Lower lobe of right lung (tissue), 2 donors: Measurements from ENCODE around the gene DKK3. TPM values are rescaled to one million over a fixed set of nuclear protein-coding genes. Genes with fewer than 3 reads are reported as not detected.

Source experiments
- ATAC-seq, 2 donors: fragments of 200-7000 bp; cut with Tn5 transposase; one replicate each; pipeline ENCODE4 v1.9.1; 2020 to 2022; ENCODE audit warnings: mild to moderate bottlenecking in 2 of 2, moderate library complexity in 2 of 2
- DNase-seq: peaks from one replicate; pipeline ENCODE4 v3.0.0-alpha.2; 2020
- H3K27ac ChIP-seq: fragments of 200-600 bp; one replicate; pipeline ENCODE4 v1.8.0; 2022
- H3K27me3 ChIP-seq: fragments of 200-600 bp; one replicate; pipeline ENCODE4 v1.8.0; 2022; ENCODE audit warnings: low read depth
- H3K36me3 ChIP-seq: fragments of 200-600 bp; one replicate; pipeline ENCODE4 v1.8.0; 2022; ENCODE audit warnings: mild to moderate bottlenecking
- H3K4me1 ChIP-seq: fragments of 200-600 bp; one replicate; pipeline ENCODE4 v1.8.0; 2022
- H3K4me3 ChIP-seq: fragments of 200-600 bp; one replicate; pipeline ENCODE4 v1.8.0; 2022; ENCODE audit warnings: mild to moderate bottlenecking
- H3K9me3 ChIP-seq: fragments of 200-600 bp; one replicate; pipeline ENCODE4 v1.8.0; 2022
- intact Hi-C: fragments of 100-400 bp; cut with DNase I; formaldehyde crosslinking; loops from one replicate; pipeline ENCODE4 v1.11.0; 2022
- total RNA-seq: library from RNA; stranded (reverse); fragmentation: NEBNext Ultra II Directional; extraction: Animal tissue kit (Norgen Biotek cat#: 25700); gene quantifications from one replicate; pipeline ENCODE4 v1.2.1, GENCODE V29; 2021
- TF ChIP-seq, protein P1 (sequence below): fragments of 200-600 bp; IDR thresholded peaks from one replicate; pipeline ENCODE4 v1.8.0; 2022; ENCODE audit warnings: antibody characterized with exemption, mild to moderate bottlenecking
- donor health status: DM: no; HTN: yes; CAD: no; lungs with severe emphysema.

The DKK3 gene
- total RNA-seq, 1 donor from 2014 or later = 111 TPM

DNA sequence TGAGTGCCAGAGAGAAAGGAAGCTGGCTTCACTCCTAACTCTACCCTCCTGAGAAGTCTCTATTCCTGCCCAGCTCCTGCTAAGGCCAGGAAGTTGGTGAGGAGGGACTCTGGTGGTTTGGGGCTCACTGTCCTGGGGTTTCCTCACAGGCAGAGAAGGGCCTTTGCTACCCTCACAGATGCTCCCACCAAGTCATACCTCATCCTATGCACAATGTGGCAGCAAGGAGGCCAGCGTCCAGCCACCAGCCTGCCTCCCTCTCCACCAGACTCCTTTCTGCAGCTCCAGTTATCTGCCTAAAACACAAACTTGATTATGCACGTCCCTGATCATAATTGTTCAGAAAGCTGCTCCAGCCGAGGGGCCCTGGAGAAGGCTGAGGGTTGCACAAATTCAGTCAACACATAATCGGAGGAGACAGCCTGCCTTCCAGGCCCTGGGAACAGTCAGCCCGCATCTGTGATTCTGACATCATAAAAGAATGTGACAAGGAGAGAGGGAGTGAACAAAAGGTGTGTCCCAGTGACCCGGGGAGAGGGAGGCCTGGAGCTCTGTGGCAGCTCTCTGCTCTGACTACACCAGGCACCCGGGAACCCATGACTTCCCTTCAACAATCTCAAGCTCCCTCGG, 28.8 kb downstream of the DKK3 start:
- Histone ChIP-seq H3K27ac (peak overlapping the region; percentile 80), H3K4me1 (peaks cover 51% of the 10 kb centered on the region), H3K4me3 (no peak overlapping the region), H3K9me3 (no peaks in the 10 kb centered on the region), H3K27me3 (no peaks in the 10 kb centered on the region), H3K36me3 (no peaks in the 10 kb centered on the region)
- intact Hi-C loops = no loop called here
- peak; percentile 65 to 81 for ATAC-seq
- no peak for DNase-seq
- TF ChIP-seq, protein P1, sequence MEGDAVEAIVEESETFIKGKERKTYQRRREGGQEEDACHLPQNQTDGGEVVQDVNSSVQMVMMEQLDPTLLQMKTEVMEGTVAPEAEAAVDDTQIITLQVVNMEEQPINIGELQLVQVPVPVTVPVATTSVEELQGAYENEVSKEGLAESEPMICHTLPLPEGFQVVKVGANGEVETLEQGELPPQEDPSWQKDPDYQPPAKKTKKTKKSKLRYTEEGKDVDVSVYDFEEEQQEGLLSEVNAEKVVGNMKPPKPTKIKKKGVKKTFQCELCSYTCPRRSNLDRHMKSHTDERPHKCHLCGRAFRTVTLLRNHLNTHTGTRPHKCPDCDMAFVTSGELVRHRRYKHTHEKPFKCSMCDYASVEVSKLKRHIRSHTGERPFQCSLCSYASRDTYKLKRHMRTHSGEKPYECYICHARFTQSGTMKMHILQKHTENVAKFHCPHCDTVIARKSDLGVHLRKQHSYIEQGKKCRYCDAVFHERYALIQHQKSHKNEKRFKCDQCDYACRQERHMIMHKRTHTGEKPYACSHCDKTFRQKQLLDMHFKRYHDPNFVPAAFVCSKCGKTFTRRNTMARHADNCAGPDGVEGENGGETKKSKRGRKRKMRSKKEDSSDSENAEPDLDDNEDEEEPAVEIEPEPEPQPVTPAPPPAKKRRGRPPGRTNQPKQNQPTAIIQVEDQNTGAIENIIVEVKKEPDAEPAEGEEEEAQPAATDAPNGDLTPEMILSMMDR = no peak

DNA sequence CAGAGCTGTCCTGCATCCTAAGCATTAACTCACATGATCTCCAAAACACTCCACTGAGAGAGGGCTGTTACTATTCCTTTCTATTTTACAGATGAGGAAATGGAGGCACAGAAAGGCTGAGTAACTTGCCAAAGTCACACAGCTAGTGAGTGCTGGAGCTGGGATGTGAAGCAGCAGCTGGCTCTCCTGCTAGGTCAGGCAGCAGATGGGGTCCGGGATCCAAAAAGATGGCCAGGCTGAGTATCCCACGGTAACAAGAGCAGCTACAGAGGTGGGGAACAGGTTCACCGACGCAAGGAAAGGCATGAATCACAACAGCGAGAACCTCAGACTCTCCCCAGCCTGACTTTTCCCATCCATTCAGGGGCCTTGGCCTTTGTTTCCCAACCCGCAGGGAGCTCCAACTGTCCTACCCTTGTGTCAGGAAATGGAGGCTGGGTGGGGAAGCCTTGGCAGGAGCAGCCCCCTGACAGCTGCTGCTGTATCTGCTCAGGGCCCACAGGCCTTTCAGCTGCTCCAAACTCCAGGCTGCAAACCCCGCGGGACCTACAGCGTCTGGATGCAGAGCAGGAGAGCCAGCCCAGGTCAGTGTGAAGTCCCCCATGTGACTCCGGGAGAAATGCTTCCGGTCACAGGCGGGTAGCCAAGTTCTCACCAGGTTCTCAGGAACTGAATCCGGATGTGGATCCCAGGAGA, 29.5 kb downstream of the DKK3 start:
- Histone ChIP-seq H3K4me3 (no peak overlapping the region), H3K9me3 (no peaks in the 10 kb centered on the region), H3K4me1 (peaks cover 53% of the 10 kb centered on the region), H3K27me3 (no peaks in the 10 kb centered on the region), H3K36me3 (no peaks in the 10 kb centered on the region), H3K27ac (peak overlapping the region; percentile 80)
- intact Hi-C loops = no loop called here
- DNase-seq (no peak), ATAC-seq (peak; percentile 26 to 48)
- TF ChIP-seq, protein P1 = no peak

- Histone ChIP-seq H3K27me3 (no peaks in the 10 kb centered on the region), H3K36me3 (no peaks in the 10 kb centered on the region), H3K9me3 (no peaks in the 10 kb centered on the region), H3K4me1 (peaks cover 61% of the 10 kb centered on the region), H3K4me3 (no peak overlapping the region), H3K27ac (peak overlapping the region; percentile 80)
- no peak for ATAC-seq
- intact Hi-C loops = no loop called here
- TF ChIP-seq, protein P1 = no peak
- DNase-seq = no peak
Observed at GRCh38 chr11:11978098-11978637, 30.3 kb downstream of the DKK3 start.

DNA sequence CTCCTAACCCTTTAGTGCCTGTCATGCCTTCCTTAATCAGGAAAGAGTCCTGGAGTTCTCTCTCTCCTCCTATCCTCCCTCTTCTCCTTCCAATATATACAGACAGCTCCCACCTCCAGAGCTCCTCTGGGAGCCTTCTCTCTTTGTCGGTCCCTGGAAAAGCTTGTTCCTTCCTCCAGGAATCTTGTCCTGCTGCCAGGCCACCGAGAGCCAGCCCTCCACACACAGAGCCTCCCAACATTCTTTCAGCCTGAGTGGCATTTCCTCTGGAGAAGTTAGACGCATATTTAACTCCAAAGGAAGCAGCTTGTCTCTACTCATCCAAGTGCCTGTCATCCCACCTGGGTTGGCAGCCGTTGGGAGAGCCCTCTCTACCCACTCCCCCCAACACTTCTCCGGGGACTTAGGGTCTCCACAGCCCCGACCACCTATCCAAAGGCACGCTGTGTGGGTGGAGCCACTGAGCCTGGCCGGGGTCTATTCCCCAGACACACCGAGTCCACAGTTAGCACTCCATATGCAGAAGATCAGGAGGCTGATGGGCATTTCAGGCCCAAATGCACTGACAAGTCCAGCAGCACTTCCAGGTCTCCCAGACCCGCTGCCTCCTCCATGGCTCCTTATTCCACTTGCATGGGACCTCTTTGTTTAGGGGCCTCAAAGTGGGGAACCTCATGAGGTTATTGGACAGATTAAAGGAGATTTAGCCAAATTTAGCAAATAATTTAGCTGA, 31.1 kb downstream of the DKK3 start:
- Histone ChIP-seq H3K27me3 (no peaks in the 10 kb centered on the region), H3K36me3 (no peaks in the 10 kb centered on the region), H3K4me1 (peaks cover 69% of the 10 kb centered on the region), H3K27ac (peak overlapping the region; percentile 80), H3K4me3 (no peak overlapping the region), H3K9me3 (no peaks in the 10 kb centered on the region)
- intact Hi-C loops = no loop called here
- DNase-seq (no peak), ATAC-seq (peak; percentile 44 to 53)
- TF ChIP-seq, protein P1 = no peak

DNA sequence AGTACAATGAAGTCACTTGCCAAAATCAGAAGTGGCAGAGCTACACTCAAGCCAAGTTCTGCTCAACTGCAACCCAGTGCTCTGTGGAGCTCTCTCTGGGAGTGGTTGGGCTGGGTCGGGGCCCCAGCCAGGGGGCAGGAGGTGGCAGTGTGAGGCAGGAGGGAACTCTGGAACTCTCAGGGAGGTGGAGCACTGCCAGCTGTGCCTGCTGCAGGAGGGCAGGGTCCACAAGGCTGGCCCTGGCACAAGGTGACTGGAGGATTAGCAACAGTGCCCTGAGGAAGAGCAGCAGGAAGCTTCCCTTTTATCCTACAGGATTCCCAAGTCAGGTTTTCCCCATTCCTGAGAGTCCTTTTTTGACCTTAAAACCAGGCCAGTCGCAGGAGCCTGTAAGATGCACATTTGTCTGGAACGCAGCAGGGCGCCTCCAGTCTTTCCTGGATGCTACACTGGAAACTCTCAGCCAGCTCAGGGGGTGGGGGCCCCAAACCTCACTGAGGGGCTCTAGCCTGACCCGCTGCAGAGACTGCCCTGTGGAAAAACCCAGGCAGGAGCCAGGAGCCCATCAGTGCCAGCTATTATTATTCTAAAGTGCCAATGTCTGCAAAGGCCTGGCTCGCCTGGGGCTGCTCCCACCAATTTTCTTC, 31.8 kb downstream of the DKK3 start:
- Histone ChIP-seq H3K27ac (peak overlapping the region; percentile 80), H3K36me3 (no peaks in the 10 kb centered on the region), H3K4me3 (no peak overlapping the region), H3K27me3 (no peaks in the 10 kb centered on the region), H3K4me1 (peaks cover 69% of the 10 kb centered on the region), H3K9me3 (no peaks in the 10 kb centered on the region)
- intact Hi-C loops = no loop called here
- TF ChIP-seq, protein P1 = no peak
- ATAC-seq (no peak), DNase-seq (no peak)
